HEK293 (cell line): ENCODE results near the gene KCNC1.

ENCODE experiments used
- KLF8 ChIP-seq: fragments of 450-650 bp; formaldehyde crosslinking; IDR thresholded peaks from 2 replicates; pipeline ENCODE4 v1.5.1; 2016; ENCODE audit warnings: missing biosample characterization, missing genetic modification characterization
- MYNN ChIP-seq: fragments of 450-650 bp; formaldehyde crosslinking; IDR thresholded peaks from 2 replicates; pipeline ENCODE4 v1.5.1; 2016; ENCODE audit warnings: missing biosample characterization, missing genetic modification characterization, borderline replicate concordance
- RBAK ChIP-seq: fragments of 450-650 bp; formaldehyde crosslinking; IDR thresholded peaks from 2 replicates; pipeline ENCODE4 v1.5.1; 2016; ENCODE audit warnings: missing biosample characterization, missing genetic modification characterization
- WT1 ChIP-seq: fragments of 450-650 bp; formaldehyde crosslinking; IDR thresholded peaks from 2 replicates; pipeline ENCODE4 v1.5.1; 2016; ENCODE audit warnings: missing biosample characterization, missing genetic modification characterization
- ZBTB21 ChIP-seq: fragments of 450-650 bp; formaldehyde crosslinking; IDR thresholded peaks from 2 replicates; pipeline ENCODE4 v1.5.1; 2017; ENCODE audit warnings: missing biosample characterization, missing genetic modification characterization
- ZFP3 ChIP-seq: fragments of 450-650 bp; formaldehyde crosslinking; IDR thresholded peaks from 2 replicates; pipeline ENCODE4 v1.5.1; 2016; ENCODE audit warnings: low read depth, missing biosample characterization, missing genetic modification characterization
- ZNF112 ChIP-seq: fragments of 450-650 bp; formaldehyde crosslinking; IDR thresholded peaks from 2 replicates; pipeline ENCODE4 v1.5.0; 2017; ENCODE audit warnings: missing biosample characterization, missing genetic modification characterization
- ZNF510 ChIP-seq: fragments of 450-650 bp; formaldehyde crosslinking; IDR thresholded peaks from 2 replicates; pipeline ENCODE4 v1.5.1; 2018; ENCODE audit warnings: mild to moderate bottlenecking, missing genetic modification characterization, missing biosample characterization; ENCODE audit not compliant: insufficient replicate concordance
- ZNF514 ChIP-seq: fragments of 450-650 bp; formaldehyde crosslinking; IDR thresholded peaks from 2 replicates; pipeline ENCODE4 v1.5.1; 2016; ENCODE audit warnings: missing biosample characterization, missing genetic modification characterization
- ZNF658 ChIP-seq: fragments of 450-650 bp; formaldehyde crosslinking; IDR thresholded peaks from 2 replicates; pipeline ENCODE4; 2016; ENCODE audit warnings: missing biosample characterization, missing genetic modification characterization
- TF ChIP-seq, protein P1 (sequence below): fragments of 450-650 bp; formaldehyde crosslinking; IDR thresholded peaks from 2 replicates; pipeline ENCODE4 v1.5.1; 2016; ENCODE audit warnings: missing biosample characterization, missing genetic modification characterization
- TF ChIP-seq, protein P2 (sequence below): sonication (generic); formaldehyde crosslinking; IDR thresholded peaks from 2 replicates; pipeline ENCODE4 v1.8.1; 2022; ENCODE audit warnings: mild to moderate bottlenecking, moderate library complexity, missing genetic modification reagents
- TF ChIP-seq, protein P3 (sequence below): fragments of 450-650 bp; formaldehyde crosslinking; IDR thresholded peaks from 2 replicates; pipeline ENCODE4 v1.5.1; 2016; ENCODE audit warnings: missing biosample characterization, missing genetic modification characterization, low read depth

DNA sequence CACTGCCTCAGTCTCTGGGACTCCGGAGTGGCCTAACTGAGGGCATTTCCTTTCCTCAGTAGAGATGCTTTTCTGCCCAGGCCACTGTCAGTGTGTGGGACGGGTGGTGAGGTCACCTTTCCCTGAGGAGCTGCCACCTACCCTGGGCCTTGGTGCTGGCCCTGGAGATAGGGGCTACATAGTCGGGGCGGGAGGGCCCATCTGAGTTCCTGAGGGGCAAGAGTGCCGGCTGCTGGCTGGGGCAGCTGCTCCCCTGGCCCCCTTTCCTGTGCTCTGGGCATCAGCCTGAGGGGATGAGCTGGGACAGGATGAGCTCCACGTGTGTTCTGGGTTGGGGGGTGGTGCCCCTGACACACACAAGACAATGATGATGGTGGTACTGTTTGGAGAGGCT lies 5.4 kb downstream of the KCNC1 start:
- TF ChIP-seq ZNF514 (tag by site-specific recombination) (no peak), RBAK (no peak), ZBTB21 (no peak), ZNF658 (no peak), ZFP3 (no peak), ZNF510 (tag by site-specific recombination) (no peak), ZNF112 (tag by site-specific recombination) (no peak), KLF8 (tag by site-specific recombination) (no peak), MYNN (no peak), WT1 (tag by site-specific recombination) (no peak)
- TF ChIP-seq, protein P1, sequence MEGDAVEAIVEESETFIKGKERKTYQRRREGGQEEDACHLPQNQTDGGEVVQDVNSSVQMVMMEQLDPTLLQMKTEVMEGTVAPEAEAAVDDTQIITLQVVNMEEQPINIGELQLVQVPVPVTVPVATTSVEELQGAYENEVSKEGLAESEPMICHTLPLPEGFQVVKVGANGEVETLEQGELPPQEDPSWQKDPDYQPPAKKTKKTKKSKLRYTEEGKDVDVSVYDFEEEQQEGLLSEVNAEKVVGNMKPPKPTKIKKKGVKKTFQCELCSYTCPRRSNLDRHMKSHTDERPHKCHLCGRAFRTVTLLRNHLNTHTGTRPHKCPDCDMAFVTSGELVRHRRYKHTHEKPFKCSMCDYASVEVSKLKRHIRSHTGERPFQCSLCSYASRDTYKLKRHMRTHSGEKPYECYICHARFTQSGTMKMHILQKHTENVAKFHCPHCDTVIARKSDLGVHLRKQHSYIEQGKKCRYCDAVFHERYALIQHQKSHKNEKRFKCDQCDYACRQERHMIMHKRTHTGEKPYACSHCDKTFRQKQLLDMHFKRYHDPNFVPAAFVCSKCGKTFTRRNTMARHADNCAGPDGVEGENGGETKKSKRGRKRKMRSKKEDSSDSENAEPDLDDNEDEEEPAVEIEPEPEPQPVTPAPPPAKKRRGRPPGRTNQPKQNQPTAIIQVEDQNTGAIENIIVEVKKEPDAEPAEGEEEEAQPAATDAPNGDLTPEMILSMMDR: no peak
- TF ChIP-seq, protein P2, sequence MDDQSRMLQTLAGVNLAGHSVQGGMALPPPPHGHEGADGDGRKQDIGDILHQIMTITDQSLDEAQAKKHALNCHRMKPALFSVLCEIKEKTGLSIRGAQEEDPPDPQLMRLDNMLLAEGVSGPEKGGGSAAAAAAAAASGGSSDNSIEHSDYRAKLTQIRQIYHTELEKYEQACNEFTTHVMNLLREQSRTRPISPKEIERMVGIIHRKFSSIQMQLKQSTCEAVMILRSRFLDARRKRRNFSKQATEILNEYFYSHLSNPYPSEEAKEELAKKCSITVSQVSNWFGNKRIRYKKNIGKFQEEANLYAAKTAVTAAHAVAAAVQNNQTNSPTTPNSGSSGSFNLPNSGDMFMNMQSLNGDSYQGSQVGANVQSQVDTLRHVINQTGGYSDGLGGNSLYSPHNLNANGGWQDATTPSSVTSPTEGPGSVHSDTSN: no peak
- TF ChIP-seq, protein P3, sequence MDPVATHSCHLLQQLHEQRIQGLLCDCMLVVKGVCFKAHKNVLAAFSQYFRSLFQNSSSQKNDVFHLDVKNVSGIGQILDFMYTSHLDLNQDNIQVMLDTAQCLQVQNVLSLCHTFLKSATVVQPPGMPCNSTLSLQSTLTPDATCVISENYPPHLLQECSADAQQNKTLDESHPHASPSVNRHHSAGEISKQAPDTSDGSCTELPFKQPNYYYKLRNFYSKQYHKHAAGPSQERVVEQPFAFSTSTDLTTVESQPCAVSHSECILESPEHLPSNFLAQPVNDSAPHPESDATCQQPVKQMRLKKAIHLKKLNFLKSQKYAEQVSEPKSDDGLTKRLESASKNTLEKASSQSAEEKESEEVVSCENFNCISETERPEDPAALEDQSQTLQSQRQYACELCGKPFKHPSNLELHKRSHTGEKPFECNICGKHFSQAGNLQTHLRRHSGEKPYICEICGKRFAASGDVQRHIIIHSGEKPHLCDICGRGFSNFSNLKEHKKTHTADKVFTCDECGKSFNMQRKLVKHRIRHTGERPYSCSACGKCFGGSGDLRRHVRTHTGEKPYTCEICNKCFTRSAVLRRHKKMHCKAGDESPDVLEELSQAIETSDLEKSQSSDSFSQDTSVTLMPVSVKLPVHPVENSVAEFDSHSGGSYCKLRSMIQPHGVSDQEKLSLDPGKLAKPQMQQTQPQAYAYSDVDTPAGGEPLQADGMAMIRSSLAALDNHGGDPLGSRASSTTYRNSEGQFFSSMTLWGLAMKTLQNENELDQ (tag by site-specific recombination): no peak
